Loucy (cell line): ENCODE results near the gene NUDT13.
A peak's percentile ranks its signal among the peaks of the same experiment; 100 is the strongest.

Experiments used
- CTCF ChIP-seq: fragments of 200-600 bp; sonication (generic); conservative IDR thresholded peaks from 2 replicates; pipeline ENCODE4 v1.5.1; 2014; ENCODE audit warnings: mild to moderate bottlenecking, antibody characterized with exemption, low read length
- EZH2phosphoT487 ChIP-seq: fragments of 200-600 bp; IDR thresholded peaks from 2 replicates; pipeline ENCODE4 v1.6.1; 2018; ENCODE audit warnings: antibody characterized with exemption, mild to moderate bottlenecking, moderate library complexity, borderline replicate concordance

GRCh38 chr10:73167783-73168464 is 57.7 kb downstream of the NUDT13 start, which contains the start of the genes ECD and FAM149B1:
- 0 out of 2 replicates have a peak, but pooled peaks have one; percentile 11 for TF ChIP-seq CTCF
- no peak for TF ChIP-seq EZH2phosphoT487
